SK-N-DZ (cell line): ENCODE measurements around the gene PTGES.
"Not testable (repeated sequence)": the region's sequence is repeated elsewhere in the genome, so short reads cannot be mapped to it uniquely, and the experiment has no call there.

ENCODE experiments used
- DNase-seq: peaks from one replicate; pipeline ENCODE4 v3.0.0-alpha.2; 2015; ENCODE audit warnings: low spot score

The PTGES gene

GRCh38 chr9:129770741-129771140 is 17.9 kb upstream of the PTGES start:
- DNase-seq = no peak

- DNase-seq = no peak
Observed at GRCh38 chr9:129769669-129770068, 16.8 kb upstream of the PTGES start.

GRCh38 chr9:129768486-129768885 is 15.6 kb upstream of the PTGES start:
- no peak for DNase-seq

DNA sequence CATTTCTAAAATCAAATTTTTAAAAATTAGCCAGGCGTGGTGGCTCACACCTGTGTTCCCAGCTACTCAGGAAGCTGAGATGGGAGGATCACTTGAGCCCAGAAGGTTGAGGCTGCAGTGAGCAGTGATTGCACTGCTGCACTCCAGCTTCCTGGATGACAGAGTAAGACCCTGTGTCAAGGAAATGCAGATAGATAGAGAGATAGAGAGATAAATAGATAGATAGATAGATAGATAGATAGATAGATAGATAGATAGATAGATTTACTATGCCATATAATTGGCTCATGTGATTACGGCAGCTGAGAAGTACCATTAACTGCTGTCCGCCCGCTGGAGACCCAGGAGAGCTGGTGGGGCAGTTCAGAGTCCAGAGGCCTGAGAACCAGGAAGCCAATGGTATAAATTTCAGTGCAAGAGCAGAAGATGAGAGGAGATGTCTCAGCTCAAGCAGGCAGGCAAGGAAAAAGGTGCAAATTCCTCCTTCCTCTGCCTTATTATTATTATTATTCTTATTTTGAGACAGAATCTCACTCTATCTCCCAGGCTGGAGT is 13.0 kb upstream of the PTGES start:
- DNase-seq = no peak

- DNase-seq = no peak
Observed at GRCh38 chr9:129762985-129763926, 10.4 kb upstream of the PTGES start.

GRCh38 chr9:129762370-129762984 is 9.6 kb upstream of the PTGES start:
- DNase-seq = not testable (repeated sequence)

DNA sequence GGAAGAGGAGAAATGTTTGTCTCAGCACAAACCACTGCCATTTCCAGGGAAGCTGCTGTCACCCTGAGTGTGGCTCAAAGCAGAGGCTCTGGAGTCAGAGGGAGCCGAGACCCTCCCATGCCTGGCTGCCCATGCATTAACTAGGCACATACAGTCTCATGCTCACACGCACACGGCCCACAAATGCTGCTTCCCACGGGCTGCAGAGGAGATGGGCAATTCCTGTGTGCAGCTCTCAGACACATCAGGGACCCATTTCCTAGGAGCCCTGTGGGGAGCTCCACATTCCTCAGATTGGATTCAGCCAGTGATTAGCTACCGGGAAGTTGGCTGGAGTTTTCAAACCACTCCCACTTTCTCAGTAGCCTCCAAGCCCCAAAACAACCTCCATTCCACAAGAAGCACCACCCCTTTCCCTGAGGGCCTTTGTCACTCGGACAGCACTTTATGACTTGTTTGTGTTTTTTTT is 9.1 kb upstream of the PTGES start:
- no peak for DNase-seq

DNA sequence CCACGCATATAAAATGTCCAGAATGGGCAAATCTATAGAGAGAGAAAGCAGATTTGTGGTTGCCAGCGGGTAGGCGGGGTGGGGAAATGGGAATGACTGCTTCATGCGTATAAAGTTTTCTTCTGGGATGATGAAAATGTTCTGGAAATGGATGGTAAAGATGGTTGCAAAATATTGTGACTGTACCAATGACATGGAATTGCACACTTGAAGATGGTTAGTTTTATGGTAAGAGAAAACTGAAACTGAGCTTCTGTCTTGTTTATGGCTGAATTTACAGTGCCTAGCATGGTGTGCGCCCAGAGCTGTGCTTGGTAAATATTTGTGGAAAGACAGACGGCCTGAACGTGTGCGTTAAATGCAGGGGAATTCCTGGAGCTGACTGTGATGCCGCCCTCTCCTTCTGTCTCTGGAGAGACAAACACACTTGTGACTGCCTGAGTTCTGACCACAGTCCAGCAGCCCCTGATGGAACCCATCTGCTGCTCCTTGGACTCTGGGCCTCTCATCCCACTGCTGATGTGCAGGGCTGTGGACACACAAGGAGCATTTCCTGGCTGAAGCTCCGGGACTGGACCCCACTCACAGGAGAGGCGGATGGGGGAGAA is 8.6 kb upstream of the PTGES start:
- no peak for DNase-seq

DNA sequence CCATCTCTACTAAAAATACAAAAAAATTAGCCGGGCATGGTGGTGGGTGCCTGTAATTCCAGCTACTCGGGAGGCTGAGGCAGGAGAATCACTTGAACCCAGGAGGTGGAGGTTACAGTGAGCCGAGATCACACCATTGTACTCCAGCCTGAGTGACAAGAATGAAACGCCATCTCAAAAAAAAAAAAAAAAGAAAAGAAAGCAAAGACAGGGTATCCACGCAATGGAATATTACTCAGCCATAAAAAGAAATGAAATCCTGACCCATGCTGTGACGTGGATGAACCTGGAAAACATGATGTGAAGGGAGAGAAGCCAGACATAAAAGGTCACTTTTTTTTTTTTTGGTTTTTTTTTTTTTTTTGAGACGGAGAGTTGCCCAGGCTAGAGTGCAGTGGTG is 7.9 kb upstream of the PTGES start:
- DNase-seq = not testable (repeated sequence)

GRCh38 chr9:129759804-129760502 is 7.1 kb upstream of the PTGES start:
- no peak for DNase-seq

DNA sequence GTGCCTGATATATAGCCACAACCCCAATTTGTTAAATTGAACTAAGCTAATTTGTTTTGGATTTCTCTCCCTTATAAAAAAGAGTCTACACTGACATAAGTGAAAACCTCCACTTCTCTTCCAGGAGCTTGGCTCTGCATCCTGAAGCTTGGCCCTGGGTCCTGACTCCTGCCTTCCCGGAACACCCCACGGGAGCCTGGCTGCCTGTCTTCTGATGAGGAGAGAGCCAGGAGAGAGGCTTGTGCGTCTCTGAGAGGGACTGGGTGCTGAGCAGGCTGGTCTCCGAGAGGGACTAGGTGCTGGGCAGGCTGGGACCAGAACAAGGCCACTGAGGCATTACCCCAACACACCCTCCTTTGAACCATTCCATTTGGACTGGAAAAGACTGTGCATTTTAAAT is 6.5 kb upstream of the PTGES start:
- DNase-seq = no peak

DNA sequence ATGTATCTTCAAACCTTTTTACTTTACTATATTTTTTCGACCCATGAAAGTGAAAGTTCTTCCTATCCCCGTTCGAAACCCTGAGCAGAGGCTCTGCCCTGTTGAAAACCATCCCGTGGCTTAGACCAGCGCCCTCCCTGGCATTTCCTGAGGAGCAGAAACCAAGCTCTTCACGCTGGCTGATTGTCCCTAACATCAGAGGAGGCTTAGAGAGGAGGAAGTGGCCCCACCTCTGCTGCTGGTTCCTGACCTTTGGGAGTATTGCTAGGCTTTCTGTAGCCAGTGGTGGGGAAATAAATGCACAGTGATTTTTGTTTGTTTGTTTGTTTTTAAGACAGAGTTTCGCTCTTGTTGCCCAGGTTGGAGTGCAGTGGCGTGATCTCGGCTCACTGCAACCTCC is 4.2 kb upstream of the PTGES start:
- DNase-seq = no peak

DNA sequence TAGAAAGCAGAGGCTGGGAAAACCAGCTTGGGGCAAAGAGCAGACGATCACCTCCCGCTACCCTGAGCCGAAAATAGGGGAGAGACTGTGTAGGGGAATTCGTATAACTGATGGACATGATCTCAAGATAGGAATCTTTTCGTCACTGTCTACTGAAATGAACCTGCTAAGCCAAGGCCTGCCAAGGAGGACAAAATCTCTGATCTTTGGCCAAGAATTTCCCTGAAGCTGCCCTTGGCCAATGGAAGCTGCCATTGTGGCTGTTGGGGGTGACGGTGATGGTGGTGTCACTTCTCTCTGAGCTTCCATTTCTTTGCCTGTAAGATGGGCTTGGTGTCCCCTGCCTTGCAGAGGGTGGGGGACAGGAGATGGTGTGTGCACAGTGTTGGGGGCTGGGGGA is 3.3 kb upstream of the PTGES start:
- no peak for DNase-seq

GRCh38 chr9:129755151-129755550 is 2.3 kb upstream of the PTGES start:
- no peak for DNase-seq

GRCh38 chr9:129751841-129752801 is 721 bp downstream of the PTGES start:
- no peak for DNase-seq

DNA sequence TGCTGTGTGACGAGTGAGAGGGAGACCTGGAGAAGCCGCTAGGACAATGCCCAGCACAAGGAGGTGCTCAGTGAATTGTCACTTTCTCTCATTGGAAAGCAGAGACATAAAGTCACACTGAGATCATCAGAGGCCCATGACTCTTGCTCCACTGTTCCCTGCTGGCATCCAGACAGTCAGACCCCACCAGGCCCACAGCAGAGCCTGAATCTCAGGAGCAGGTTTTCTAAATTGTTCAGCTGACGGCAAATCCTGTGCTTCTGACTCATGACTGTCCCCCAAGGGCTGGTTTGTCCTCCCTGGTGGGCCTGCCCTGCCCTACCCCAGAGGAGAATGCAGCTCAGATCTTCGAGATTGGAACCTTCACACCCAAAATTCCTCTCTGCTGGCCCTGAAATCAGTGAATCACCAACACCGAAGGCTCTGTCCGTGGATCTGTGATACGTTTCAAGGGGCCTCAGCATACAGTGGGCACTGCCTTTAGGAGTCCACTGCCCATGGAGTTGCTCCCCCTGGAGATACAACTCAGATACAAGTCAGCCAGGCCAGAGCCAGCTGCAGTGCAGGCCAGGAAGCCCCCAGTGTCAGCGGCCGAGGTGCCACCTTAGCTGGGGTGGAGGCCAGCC is 2.7 kb downstream of the PTGES start:
- DNase-seq = no peak

GRCh38 chr9:129749575-129749974 is 3.3 kb downstream of the PTGES start:
- no peak for DNase-seq

- DNase-seq = not testable (repeated sequence)
Observed at GRCh38 chr9:129749052-129749451, 3.8 kb downstream of the PTGES start.

DNA sequence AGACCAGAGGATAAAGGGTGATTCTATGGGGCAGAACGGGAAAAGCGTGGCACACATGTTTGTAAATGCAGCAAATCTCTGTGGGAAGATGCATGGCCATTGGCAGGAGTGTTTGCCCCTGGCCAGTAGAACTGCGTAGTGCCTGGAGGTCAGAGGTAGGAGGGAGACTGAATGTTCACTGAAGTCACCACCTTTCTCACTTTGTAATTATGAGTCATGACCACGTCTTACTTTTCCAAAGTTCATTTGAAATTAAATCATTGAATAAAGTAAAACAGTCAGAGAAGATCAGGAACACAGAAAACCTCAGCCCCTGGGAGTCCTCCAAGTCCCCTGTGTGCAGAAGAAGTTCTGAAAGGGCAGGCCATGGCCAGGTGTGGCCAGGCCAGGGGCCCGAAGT is 4.6 kb downstream of the PTGES start:
- DNase-seq = no peak
